HepG2 (cell line): Measurements from ENCODE around the gene APOA1. TPM values are rescaled to one million over a fixed set of nuclear protein-coding genes. Genes with fewer than 3 reads are reported as not detected.
A peak's percentile ranks its signal among the peaks of the same experiment; 100 is the strongest.

ENCODE experiments used
- ATF7-NPFF ChIP-seq: sonication (generic); formaldehyde crosslinking; IDR thresholded peaks from 2 replicates; pipeline ENCODE4 v1.8.1; 2023; ENCODE audit warnings: mild to moderate bottlenecking, low read depth, missing genetic modification reagents, moderate library complexity
- BHLHE40 ChIP-seq: IDR thresholded peaks from 2 replicates; pipeline ENCODE4 v1.6.1; 2011; ENCODE audit warnings: low read length, improper control_type of control experiment
- EED ChIP-seq: sonication (generic); formaldehyde crosslinking; IDR thresholded peaks from 2 replicates; pipeline ENCODE4 v1.5.0; 2020; ENCODE audit warnings: mild to moderate bottlenecking, missing genetic modification reagents
- FOXA3 ChIP-seq: IDR thresholded peaks from 2 replicates; pipeline ENCODE4 v1.6.1; 2016; ENCODE audit warnings: missing genetic modification reagents, missing compliant biosample characterization
- GATAD2A ChIP-seq: IDR thresholded peaks from 2 replicates; pipeline ENCODE4 v1.6.1; 2016
- GTF2F1 ChIP-seq: fragments of 150-350 bp; IDR thresholded peaks from 2 replicates; pipeline ENCODE4 v1.6.1; 2014; ENCODE audit warnings: low read length
- GTF3A ChIP-seq: sonication (generic); formaldehyde crosslinking; conservative IDR thresholded peaks from 2 replicates; pipeline ENCODE4 v1.4.0; 2020; ENCODE audit warnings: mild to moderate bottlenecking, missing genetic modification reagents
- HMG20A ChIP-seq: IDR thresholded peaks from 2 replicates; pipeline ENCODE4 v1.6.1; 2016; ENCODE audit warnings: borderline replicate concordance
- LCORL ChIP-seq, 2 experiments: fragments of 450-650 bp in 1 of 2; sonication (generic) in 1 of 2; formaldehyde crosslinking in 1 of 2; IDR thresholded peaks; 2 replicates each; pipeline versions ENCODE4 v1.5.0 to v1.6.1; 2017 to 2020; ENCODE audit warnings: antibody characterized with exemption in 1 of 2, missing genetic modification reagents in 1 of 2
- MTA1 ChIP-seq: sonication (generic); formaldehyde crosslinking; IDR thresholded peaks from 2 replicates; pipeline ENCODE4 v1.4.0; 2020; ENCODE audit warnings: missing genetic modification reagents, mild to moderate bottlenecking, borderline replicate concordance
- NCOA5 ChIP-seq: sonication (generic); formaldehyde crosslinking; IDR thresholded peaks from 2 replicates; pipeline ENCODE4 v1.4.0; 2020; ENCODE audit warnings: missing genetic modification reagents
- RAD21 ChIP-seq: fragments of 450-650 bp; formaldehyde crosslinking; IDR thresholded peaks from 2 replicates; pipeline ENCODE4 v1.5.0; 2020; ENCODE audit warnings: mild to moderate bottlenecking
- RFX3 ChIP-seq: IDR thresholded peaks from 2 replicates; pipeline ENCODE4 v1.6.1; 2016; ENCODE audit warnings: missing biosample characterization, missing genetic modification reagents
- SNAI1 ChIP-seq: sonication (generic); formaldehyde crosslinking; IDR thresholded peaks from 2 replicates; pipeline ENCODE4 v1.5.0; 2020; ENCODE audit warnings: mild to moderate bottlenecking, missing genetic modification reagents, borderline replicate concordance
- TBX3 ChIP-seq: fragments of 450-650 bp; IDR thresholded peaks from 2 replicates; pipeline ENCODE4 v1.6.1; 2017; ENCODE audit warnings: antibody characterized with exemption, mild to moderate bottlenecking, inconsistent platforms, borderline replicate concordance
- THAP11 ChIP-seq: IDR thresholded peaks from 2 replicates; pipeline ENCODE4 v1.6.1; 2016; ENCODE audit warnings: missing biosample characterization, missing genetic modification reagents
- ZMYM4 ChIP-seq: sonication (generic); formaldehyde crosslinking; IDR thresholded peaks from 2 replicates; pipeline ENCODE4 v1.8.1; 2023; ENCODE audit warnings: mild to moderate bottlenecking, missing genetic modification reagents
- ZNF317 ChIP-seq: sonication (generic); formaldehyde crosslinking; IDR thresholded peaks from 2 replicates; pipeline ENCODE4 v1.5.0; 2020; ENCODE audit warnings: mild to moderate bottlenecking, missing genetic modification reagents
- ZNF44 ChIP-seq: sonication (generic); formaldehyde crosslinking; IDR thresholded peaks from 2 replicates; pipeline ENCODE4 v1.5.1; 2020; ENCODE audit warnings: mild to moderate bottlenecking, missing genetic modification reagents
- ZNF564 ChIP-seq: sonication (generic); formaldehyde crosslinking; IDR thresholded peaks from 2 replicates; pipeline ENCODE4 v1.8.1; 2023; ENCODE audit warnings: mild to moderate bottlenecking, missing genetic modification reagents
- ZNF746 ChIP-seq: sonication (generic); formaldehyde crosslinking; IDR thresholded peaks from 2 replicates; pipeline ENCODE4 v1.8.0; 2022; ENCODE audit warnings: mild to moderate bottlenecking, missing genetic modification reagents
- ZNF780A ChIP-seq: sonication (generic); formaldehyde crosslinking; IDR thresholded peaks from 2 replicates; pipeline ENCODE4 v1.8.0; 2022; ENCODE audit warnings: mild to moderate bottlenecking, missing genetic modification reagents, moderate library complexity
- polyA plus RNA-seq, 8 experiments: library from polyadenylated mRNA; depleted of rRNA in 3 of 8; stranded (reverse) in 7 of 8; unstranded in 1 of 8; fragments of >200 nt; fragmentation: Illumina TruSeq in 4 of 8; extraction: Trizol in 4 of 8; gene quantifications; 2 replicates each; pipeline versions ENCODE4 v1.2.1 to v1.2.3, GENCODE V29; 2011 to 2016; ENCODE audit warnings: low read depth in 4 of 8, missing spikeins in 1 of 8, mixed read lengths in 1 of 8; ENCODE audit not compliant: insufficient read depth in 1 of 8
- total RNA-seq, 5 experiments: library from RNA; depleted of rRNA; stranded (reverse); fragments of >200 nt; fragmentation: Illumina TruSeq; extraction: Trizol; gene quantifications; 2 replicates each; pipeline ENCODE4 v1.2.3, GENCODE V29; 2016; ENCODE audit warnings: low read depth in 1 of 5
- TF ChIP-seq, protein P1 (sequence below): sonication (generic); formaldehyde crosslinking; conservative IDR thresholded peaks from 2 replicates; pipeline ENCODE4 v1.8.0; 2022; ENCODE audit warnings: mild to moderate bottlenecking, moderate library complexity, missing genetic modification reagents
- TF ChIP-seq, protein P2 (sequence below): sonication (generic); formaldehyde crosslinking; IDR thresholded peaks from 2 replicates; pipeline ENCODE4 v1.4.0; 2020; ENCODE audit warnings: missing genetic modification reagents
- TF ChIP-seq, protein P3 (sequence below): IDR thresholded peaks from 2 replicates; pipeline ENCODE4 v1.6.1; 2016; ENCODE audit warnings: mild to moderate bottlenecking
- TF ChIP-seq, protein P4 (sequence below): sonication (generic); formaldehyde crosslinking; IDR thresholded peaks from 2 replicates; pipeline ENCODE4 v1.5.0; 2020; ENCODE audit warnings: missing genetic modification reagents

The APOA1 gene
- total and polyA plus RNA-seq, 2 of the 13 experiments (the other 11 are each of a cell fraction or from before 2014, with no cell fraction given) = 1,973 to 5,485 TPM

DNA sequence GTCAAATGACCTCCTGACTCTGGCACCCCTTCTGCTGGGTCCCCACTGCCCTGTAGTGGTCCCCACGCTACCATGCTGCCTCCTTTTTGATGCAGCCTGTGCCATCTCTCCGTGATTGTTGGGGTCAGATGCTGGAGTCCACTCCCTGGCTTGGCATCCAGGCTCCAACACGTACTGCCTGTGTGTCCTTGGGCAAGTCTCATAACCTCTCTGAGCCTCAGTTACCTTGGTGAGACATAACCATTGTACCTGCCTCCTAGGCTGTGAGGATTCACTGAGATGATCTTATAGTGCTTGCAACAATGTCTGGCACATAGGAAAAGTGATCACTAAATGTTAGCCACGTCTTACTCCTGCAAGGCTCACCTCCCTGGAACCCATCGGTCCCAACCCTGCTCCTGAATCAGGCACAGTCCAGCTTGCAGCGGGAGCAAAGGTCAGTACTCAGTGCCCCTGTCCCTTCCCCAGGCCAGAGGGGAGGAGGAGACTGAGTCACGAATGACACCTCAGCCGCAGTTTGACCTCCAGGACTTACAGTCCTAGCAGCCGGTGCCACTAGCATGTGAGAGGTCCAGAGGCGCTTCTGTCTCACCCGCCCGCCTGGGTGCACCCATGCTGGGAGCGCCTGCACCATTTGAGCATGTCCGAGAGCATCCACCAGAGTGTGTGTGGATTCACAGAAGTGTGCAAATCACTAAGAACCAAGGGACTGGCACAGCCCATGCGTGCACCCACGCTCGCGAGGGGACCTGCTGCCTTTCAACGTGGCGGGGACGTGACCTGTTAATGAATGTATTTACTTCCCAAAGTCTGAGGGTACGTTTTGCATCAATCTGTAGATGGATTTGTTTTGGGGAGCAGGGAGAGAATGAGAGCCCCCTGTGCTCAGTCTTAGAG, 11.3 kb downstream of the APOA1 start (continued):
- 0 out of 2 replicates have a peak, but pooled peaks have one; percentile 12 for TF ChIP-seq FOXA3 (CRISPR knock-in tag)
- TF ChIP-seq LCORL (IDR thresholded peaks at IDR 0.05) = no peak
- TF ChIP-seq LCORL (CRISPR knock-in tag; IDR thresholded peaks at IDR 0.05) = no peak
- no peak for TF ChIP-seq THAP11 (CRISPR knock-in tag)
- peak; percentile 22; the same call in 1 of the 2 replicates for TF ChIP-seq RAD21 (CRISPR knock-in tag)
- no peak for TF ChIP-seq GTF3A (CRISPR knock-in tag)
- TF ChIP-seq RFX3 = no peak
- no peak for TF ChIP-seq SNAI1 (CRISPR knock-in tag)
- TF ChIP-seq ZNF44 (CRISPR knock-in tag) = peak; percentile 43; the same call in 1 of the 2 replicates
- no peak for TF ChIP-seq ZNF564 (CRISPR knock-in tag)
- TF ChIP-seq, protein P1, sequence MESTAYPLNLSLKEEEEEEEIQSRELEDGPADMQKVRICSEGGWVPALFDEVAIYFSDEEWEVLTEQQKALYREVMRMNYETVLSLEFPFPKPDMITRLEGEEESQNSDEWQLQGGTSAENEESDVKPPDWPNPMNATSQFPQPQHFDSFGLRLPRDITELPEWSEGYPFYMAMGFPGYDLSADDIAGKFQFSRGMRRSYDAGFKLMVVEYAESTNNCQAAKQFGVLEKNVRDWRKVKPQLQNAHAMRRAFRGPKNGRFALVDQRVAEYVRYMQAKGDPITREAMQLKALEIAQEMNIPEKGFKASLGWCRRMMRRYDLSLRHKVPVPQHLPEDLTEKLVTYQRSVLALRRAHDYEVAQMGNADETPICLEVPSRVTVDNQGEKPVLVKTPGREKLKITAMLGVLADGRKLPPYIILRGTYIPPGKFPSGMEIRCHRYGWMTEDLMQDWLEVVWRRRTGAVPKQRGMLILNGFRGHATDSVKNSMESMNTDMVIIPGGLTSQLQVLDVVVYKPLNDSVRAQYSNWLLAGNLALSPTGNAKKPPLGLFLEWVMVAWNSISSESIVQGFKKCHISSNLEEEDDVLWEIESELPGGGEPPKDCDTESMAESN (CRISPR knock-in tag) = peak; percentile 39
- TF ChIP-seq GATAD2A (CRISPR knock-in tag) = peak; percentile 26; the same call in 1 of the 2 replicates
- 0 out of 2 replicates have a peak, but pooled peaks have one; percentile 68 for TF ChIP-seq NCOA5
- TF ChIP-seq ZMYM4 (CRISPR knock-in tag) = no peak
- TF ChIP-seq, protein P2, sequence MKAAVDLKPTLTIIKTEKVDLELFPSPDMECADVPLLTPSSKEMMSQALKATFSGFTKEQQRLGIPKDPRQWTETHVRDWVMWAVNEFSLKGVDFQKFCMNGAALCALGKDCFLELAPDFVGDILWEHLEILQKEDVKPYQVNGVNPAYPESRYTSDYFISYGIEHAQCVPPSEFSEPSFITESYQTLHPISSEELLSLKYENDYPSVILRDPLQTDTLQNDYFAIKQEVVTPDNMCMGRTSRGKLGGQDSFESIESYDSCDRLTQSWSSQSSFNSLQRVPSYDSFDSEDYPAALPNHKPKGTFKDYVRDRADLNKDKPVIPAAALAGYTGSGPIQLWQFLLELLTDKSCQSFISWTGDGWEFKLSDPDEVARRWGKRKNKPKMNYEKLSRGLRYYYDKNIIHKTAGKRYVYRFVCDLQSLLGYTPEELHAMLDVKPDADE (CRISPR knock-in tag) = no peak
- peak; percentile 14; the same call in 1 of the 2 replicates for TF ChIP-seq ZNF746
- TF ChIP-seq, protein P3, sequence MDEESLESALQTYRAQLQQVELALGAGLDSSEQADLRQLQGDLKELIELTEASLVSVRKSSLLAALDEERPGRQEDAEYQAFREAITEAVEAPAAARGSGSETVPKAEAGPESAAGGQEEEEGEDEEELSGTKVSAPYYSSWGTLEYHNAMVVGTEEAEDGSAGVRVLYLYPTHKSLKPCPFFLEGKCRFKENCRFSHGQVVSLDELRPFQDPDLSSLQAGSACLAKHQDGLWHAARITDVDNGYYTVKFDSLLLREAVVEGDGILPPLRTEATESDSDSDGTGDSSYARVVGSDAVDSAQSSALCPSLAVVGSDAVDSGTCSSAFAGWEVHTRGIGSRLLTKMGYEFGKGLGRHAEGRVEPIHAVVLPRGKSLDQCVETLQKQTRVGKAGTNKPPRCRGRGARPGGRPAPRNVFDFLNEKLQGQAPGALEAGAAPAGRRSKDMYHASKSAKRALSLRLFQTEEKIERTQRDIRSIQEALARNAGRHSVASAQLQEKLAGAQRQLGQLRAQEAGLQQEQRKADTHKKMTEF (CRISPR knock-in tag) = no peak
- TF ChIP-seq GTF2F1 = no peak
- TF ChIP-seq MTA1 (CRISPR knock-in tag) = no peak
- peak; percentile 49; the same call in 1 of the 2 replicates for TF ChIP-seq TBX3
- no peak for TF ChIP-seq ZNF780A
- peak; percentile 11; the same call in 1 of the 2 replicates for TF ChIP-seq HMG20A (CRISPR knock-in tag)
- no peak for TF ChIP-seq ZNF317 (CRISPR knock-in tag)
- no peak for TF ChIP-seq EED (CRISPR knock-in tag)
- peak; percentile 54; the same call in 1 of the 2 replicates for TF ChIP-seq ATF7-NPFF (CRISPR knock-in tag)
- TF ChIP-seq, protein P4, sequence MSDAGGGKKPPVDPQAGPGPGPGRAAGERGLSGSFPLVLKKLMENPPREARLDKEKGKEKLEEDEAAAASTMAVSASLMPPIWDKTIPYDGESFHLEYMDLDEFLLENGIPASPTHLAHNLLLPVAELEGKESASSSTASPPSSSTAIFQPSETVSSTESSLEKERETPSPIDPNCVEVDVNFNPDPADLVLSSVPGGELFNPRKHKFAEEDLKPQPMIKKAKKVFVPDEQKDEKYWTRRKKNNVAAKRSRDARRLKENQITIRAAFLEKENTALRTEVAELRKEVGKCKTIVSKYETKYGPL (CRISPR knock-in tag) = no peak
- TF ChIP-seq BHLHE40 = peak; percentile 53; the same call in 1 of the 2 replicates
